NCI-H748 treated with DMSO at 0.1 percent for 48 hours (cell line): ENCODE measurements around the gene ZNF830.
"Not testable (repeated sequence)": the region's sequence is repeated elsewhere in the genome, so short reads cannot be mapped to it uniquely, and the experiment has no call there.

ENCODE experiments used
- DNase-seq: peaks from one replicate; lab custom pipeline; 2025; lab: John Stamatoyannopoulos, UW

The ZNF830 gene

GRCh38 chr17:34961093-34961911 lies at the start of gene ZNF830, which contains the start of gene CCT6B:
ZNF830 (plus strand) TSS chr17:34961540; CDS start chr17:34961567, 27 bp downstream.
CCT6B (minus strand) TSS chr17:34961460; CDS start chr17:34961393, 67 bp downstream.
- peak; percentile 79 for DNase-seq

- DNase-seq, result no peak
These were observed 48.3 kb upstream of the ZNF830 start for GRCh38 chr17:34913001-34913400.

GRCh38 chr17:34916120-34916519 lies 45.2 kb upstream of the ZNF830 start:
- no peak for DNase-seq

- no peak for DNase-seq
These were observed 44.0 kb upstream of the ZNF830 start for GRCh38 chr17:34917381-34917780.

GRCh38 chr17:34920676-34921075 lies 40.7 kb upstream of the ZNF830 start:
- DNase-seq, result no peak

- no peak for DNase-seq
These were observed 34.7 kb upstream of the ZNF830 start for GRCh38 chr17:34926661-34927060.

GRCh38 chr17:34930283-34930682 lies 31.1 kb upstream of the ZNF830 start:
- no peak for DNase-seq

- not testable (repeated sequence) for DNase-seq
These were observed 10.6 kb upstream of the ZNF830 start for GRCh38 chr17:34950780-34951179.

- no peak for DNase-seq
These were observed 2.9 kb upstream of the ZNF830 start for GRCh38 chr17:34958438-34958837.

GRCh38 chr17:34974179-34974578 lies 12.8 kb downstream of the ZNF830 start:
- no peak for DNase-seq

- DNase-seq, result no peak
These were observed 13.8 kb downstream of the ZNF830 start for GRCh38 chr17:34974794-34975785.

GRCh38 chr17:34979153-34979552 lies 17.8 kb downstream of the ZNF830 start:
- DNase-seq, result no peak

GRCh38 chr17:34979650-34980352 lies 18.5 kb downstream of the ZNF830 start:
- no peak for DNase-seq

GRCh38 chr17:34980353-34980680 lies 19.0 kb downstream of the ZNF830 start, which contains the start of gene LIG3:
LIG3 (plus strand) TSS chr17:34980512; CDS start chr17:34983006, 2,494 bp downstream.
- peak; percentile 83 for DNase-seq

GRCh38 chr17:34980681-34981537 lies 19.6 kb downstream of the ZNF830 start:
- DNase-seq, result peak; percentile 43

GRCh38 chr17:34981538-34982241 lies 20.4 kb downstream of the ZNF830 start:
- peak; percentile 37 for DNase-seq

GRCh38 chr17:34987232-34987631 lies 25.9 kb downstream of the ZNF830 start:
- no peak for DNase-seq

- DNase-seq, result no peak
These were observed 27.3 kb downstream of the ZNF830 start for GRCh38 chr17:34988644-34989043.

- no peak for DNase-seq
These were observed 28.1 kb downstream of the ZNF830 start for GRCh38 chr17:34989473-34989872.

GRCh38 chr17:34990921-34991365 lies 29.6 kb downstream of the ZNF830 start:
- no peak for DNase-seq
